ENCODE data around the gene ADAM12. TPM values are rescaled to one million over a fixed set of nuclear protein-coding genes. Genes with fewer than 3 reads are reported as not detected.

Gene ADAM12
- total and polyA plus RNA-seq, 2 experiments from 2014 or later: 0.13 to 0.87 TPM

DNA sequence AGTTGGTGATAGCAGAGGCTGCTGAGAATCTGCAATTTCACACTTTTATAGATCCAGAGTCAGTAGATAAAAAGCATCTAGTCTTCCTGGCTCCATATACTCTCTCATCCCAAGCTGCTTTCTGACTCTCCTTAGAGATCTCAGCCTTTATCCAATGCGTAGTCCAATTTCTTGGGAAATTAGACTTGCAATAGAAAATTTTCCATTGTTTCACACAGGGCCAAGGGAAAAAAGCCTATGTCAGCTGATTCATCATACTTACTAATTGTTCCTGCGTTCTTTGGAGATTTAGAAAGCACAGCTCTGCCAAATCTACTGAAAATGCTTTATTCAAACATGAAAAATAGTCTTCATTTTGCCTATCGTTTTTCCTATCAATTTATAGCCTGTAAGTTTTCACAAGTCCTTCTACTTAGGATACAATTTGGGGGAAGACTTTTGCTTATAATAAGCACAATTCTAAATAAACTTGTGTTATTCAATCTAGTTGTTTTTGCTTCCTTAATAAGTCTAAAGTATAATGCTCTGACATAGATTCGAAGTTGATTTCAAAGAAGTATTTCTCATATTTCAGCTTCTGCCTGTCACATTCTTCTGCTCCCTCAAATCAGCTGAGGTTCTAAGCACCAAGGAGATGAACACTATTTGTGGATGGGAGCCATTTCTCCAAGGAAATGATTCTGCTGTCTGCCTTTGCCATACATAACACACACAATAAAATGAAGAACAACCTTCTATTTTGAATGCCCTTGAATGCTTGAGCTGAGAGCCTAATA is 165.4 kb downstream of the ADAM12 start:
- Histone ChIP-seq H3K36me3 (ENCODE audit: insufficient read depth) (no peaks in the 10 kb centered on the region), H3K27me3 (ENCODE audit: insufficient read depth) (no peaks in the 10 kb centered on the region), H3K4me2 (no peak overlapping the region), H3K4me1 (ENCODE audit: insufficient read depth) (no peaks in the 10 kb centered on the region), H3K79me2 (replicated peaks; ENCODE audit: insufficient read depth) (no peaks in the 10 kb centered on the region), H2AFZ (no peak overlapping the region), H3K4me3 (no peak overlapping the region), H3K9me2 (ENCODE audit: insufficient read depth) (peaks cover 6% of the 10 kb centered on the region; the same call in 1 of the 2 replicates), H3F3A (replicated peaks; ENCODE audit: low read depth) (no peaks in the 10 kb centered on the region), H3K27ac (ENCODE audit: low read depth) (no peak overlapping the region), H4K20me1 (replicated peaks; ENCODE audit: insufficient read depth) (no peaks in the 10 kb centered on the region)
- Mint-ChIP-seq H3K4me3 (no peak overlapping the region), H3K9me3 (no peaks in the 10 kb centered on the region), H3K27ac (no peak overlapping the region), H3K4me1 (peaks cover 14% of the 10 kb centered on the region; the same call in 2 of the 3 replicates), H3K27me3 (ENCODE audit: insufficient read depth, low read depth, poor library complexity) (no peaks in the 10 kb centered on the region), H3K36me3 (ENCODE audit: low read depth) (no peaks in the 10 kb centered on the region)
- no peak for DNase-seq (ENCODE audit: low spot score)
- TF ChIP-seq EZH2phosphoT487 (IDR thresholded peaks at IDR 0.05; ENCODE audit: unreplicated experiment): no peak
- no peak for ATAC-seq

DNA sequence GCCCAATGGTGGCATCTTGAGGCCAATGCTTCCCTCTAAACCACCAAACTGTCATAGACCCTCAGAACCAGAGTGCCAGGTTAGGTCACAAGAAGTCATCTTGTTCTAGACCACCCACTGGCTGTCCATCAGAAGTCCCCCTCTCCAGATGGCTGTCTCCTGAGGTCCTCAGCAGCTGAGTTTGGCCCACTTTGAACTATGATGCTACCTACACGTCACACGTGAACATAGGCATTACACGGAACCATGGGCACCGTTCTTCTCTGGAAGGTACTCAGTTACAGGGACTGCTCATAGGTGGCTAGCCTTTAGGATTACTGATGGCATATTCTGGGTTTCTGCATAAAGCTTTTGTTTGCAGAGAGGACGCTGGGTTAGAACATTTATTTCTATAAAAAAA is 166.4 kb downstream of the ADAM12 start:
- no peak overlapping the region for H3K4me3 Mint-ChIP-seq
- Histone ChIP-seq H3K36me3 (ENCODE audit: insufficient read depth) (no peaks in the 10 kb centered on the region), H3K27ac (ENCODE audit: low read depth) (no peak overlapping the region), H2AFZ (no peak overlapping the region), H3K4me1 (ENCODE audit: insufficient read depth) (no peaks in the 10 kb centered on the region), H3K4me3 (no peak overlapping the region), H3K79me2 (replicated peaks; ENCODE audit: insufficient read depth) (no peaks in the 10 kb centered on the region), H3F3A (replicated peaks; ENCODE audit: low read depth) (no peaks in the 10 kb centered on the region), H3K27me3 (ENCODE audit: insufficient read depth) (no peaks in the 10 kb centered on the region), H3K9me2 (ENCODE audit: insufficient read depth) (peaks cover 2% of the 10 kb centered on the region; the same call in 1 of the 2 replicates), H3K4me2 (no peak overlapping the region), H4K20me1 (replicated peaks; ENCODE audit: insufficient read depth) (no peaks in the 10 kb centered on the region)
- no peaks in the 10 kb centered on the region for H3K36me3 Mint-ChIP-seq (ENCODE audit: low read depth)
- DNase-seq (ENCODE audit: low spot score): no peak
- TF ChIP-seq, protein P1, sequence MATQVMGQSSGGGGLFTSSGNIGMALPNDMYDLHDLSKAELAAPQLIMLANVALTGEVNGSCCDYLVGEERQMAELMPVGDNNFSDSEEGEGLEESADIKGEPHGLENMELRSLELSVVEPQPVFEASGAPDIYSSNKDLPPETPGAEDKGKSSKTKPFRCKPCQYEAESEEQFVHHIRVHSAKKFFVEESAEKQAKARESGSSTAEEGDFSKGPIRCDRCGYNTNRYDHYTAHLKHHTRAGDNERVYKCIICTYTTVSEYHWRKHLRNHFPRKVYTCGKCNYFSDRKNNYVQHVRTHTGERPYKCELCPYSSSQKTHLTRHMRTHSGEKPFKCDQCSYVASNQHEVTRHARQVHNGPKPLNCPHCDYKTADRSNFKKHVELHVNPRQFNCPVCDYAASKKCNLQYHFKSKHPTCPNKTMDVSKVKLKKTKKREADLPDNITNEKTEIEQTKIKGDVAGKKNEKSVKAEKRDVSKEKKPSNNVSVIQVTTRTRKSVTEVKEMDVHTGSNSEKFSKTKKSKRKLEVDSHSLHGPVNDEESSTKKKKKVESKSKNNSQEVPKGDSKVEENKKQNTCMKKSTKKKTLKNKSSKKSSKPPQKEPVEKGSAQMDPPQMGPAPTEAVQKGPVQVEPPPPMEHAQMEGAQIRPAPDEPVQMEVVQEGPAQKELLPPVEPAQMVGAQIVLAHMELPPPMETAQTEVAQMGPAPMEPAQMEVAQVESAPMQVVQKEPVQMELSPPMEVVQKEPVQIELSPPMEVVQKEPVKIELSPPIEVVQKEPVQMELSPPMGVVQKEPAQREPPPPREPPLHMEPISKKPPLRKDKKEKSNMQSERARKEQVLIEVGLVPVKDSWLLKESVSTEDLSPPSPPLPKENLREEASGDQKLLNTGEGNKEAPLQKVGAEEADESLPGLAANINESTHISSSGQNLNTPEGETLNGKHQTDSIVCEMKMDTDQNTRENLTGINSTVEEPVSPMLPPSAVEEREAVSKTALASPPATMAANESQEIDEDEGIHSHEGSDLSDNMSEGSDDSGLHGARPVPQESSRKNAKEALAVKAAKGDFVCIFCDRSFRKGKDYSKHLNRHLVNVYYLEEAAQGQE (IDR thresholded peaks at IDR 0.05; ENCODE audit: unreplicated experiment): no peak
- TF ChIP-seq, protein P2, sequence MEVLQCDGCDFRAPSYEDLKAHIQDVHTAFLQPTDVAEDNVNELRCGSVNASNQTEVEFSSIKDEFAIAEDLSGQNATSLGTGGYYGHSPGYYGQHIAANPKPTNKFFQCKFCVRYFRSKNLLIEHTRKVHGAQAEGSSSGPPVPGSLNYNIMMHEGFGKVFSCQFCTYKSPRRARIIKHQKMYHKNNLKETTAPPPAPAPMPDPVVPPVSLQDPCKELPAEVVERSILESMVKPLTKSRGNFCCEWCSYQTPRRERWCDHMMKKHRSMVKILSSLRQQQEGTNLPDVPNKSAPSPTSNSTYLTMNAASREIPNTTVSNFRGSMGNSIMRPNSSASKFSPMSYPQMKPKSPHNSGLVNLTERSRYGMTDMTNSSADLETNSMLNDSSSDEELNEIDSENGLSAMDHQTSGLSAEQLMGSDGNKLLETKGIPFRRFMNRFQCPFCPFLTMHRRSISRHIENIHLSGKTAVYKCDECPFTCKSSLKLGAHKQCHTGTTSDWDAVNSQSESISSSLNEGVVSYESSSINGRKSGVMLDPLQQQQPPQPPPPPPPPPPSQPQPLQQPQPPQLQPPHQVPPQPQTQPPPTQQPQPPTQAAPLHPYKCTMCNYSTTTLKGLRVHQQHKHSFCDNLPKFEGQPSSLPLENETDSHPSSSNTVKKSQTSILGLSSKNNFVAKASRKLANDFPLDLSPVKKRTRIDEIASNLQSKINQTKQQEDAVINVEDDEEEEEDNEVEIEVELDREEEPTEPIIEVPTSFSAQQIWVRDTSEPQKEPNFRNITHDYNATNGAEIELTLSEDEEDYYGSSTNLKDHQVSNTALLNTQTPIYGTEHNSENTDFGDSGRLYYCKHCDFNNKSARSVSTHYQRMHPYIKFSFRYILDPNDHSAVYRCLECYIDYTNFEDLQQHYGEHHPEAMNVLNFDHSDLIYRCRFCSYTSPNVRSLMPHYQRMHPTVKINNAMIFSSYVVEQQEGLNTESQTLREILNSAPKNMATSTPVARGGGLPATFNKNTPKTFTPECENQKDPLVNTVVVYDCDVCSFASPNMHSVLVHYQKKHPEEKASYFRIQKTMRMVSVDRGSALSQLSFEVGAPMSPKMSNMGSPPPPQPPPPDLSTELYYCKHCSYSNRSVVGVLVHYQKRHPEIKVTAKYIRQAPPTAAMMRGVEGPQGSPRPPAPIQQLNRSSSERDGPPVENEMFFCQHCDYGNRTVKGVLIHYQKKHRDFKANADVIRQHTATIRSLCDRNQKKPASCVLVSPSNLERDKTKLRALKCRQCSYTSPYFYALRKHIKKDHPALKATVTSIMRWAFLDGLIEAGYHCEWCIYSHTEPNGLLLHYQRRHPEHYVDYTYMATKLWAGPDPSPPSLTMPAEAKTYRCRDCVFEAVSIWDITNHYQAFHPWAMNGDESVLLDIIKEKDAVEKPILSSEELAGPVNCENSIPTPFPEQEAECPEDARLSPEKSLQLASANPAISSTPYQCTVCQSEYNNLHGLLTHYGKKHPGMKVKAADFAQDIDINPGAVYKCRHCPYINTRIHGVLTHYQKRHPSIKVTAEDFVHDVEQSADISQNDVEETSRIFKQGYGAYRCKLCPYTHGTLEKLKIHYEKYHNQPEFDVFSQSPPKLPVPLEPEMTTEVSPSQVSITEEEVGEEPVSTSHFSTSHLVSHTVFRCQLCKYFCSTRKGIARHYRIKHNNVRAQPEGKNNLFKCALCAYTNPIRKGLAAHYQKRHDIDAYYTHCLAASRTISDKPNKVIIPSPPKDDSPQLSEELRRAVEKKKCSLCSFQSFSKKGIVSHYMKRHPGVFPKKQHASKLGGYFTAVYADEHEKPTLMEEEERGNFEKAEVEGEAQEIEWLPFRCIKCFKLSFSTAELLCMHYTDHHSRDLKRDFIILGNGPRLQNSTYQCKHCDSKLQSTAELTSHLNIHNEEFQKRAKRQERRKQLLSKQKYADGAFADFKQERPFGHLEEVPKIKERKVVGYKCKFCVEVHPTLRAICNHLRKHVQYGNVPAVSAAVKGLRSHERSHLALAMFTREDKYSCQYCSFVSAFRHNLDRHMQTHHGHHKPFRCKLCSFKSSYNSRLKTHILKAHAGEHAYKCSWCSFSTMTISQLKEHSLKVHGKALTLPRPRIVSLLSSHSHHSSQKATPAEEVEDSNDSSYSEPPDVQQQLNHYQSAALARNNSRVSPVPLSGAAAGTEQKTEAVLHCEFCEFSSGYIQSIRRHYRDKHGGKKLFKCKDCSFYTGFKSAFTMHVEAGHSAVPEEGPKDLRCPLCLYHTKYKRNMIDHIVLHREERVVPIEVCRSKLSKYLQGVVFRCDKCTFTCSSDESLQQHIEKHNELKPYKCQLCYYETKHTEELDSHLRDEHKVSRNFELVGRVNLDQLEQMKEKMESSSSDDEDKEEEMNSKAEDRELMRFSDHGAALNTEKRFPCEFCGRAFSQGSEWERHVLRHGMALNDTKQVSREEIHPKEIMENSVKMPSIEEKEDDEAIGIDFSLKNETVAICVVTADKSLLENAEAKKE (CRISPR knock-in tag; IDR thresholded peaks at IDR 0.05): no peak
- no peak for TF ChIP-seq EZH2phosphoT487 (IDR thresholded peaks at IDR 0.05; ENCODE audit: unreplicated experiment)
- TF ChIP-seq NANOG (IDR thresholded peaks at IDR 0.05; ENCODE audit: borderline replicate concordance): no peak
- H3K27me3 Mint-ChIP-seq (ENCODE audit: insufficient read depth, low read depth, poor library complexity): peaks cover under 1% of the 10 kb centered on the region
- H3K4me1 Mint-ChIP-seq: peaks cover 14% of the 10 kb centered on the region; the same call in 2 of the 3 replicates
- H3K27ac Mint-ChIP-seq: no peak overlapping the region
- no peak for ATAC-seq
- H3K9me3 Mint-ChIP-seq: no peaks in the 10 kb centered on the region
